ENCODE measurements around the gene PLK1.

The PLK1 gene

DNA sequence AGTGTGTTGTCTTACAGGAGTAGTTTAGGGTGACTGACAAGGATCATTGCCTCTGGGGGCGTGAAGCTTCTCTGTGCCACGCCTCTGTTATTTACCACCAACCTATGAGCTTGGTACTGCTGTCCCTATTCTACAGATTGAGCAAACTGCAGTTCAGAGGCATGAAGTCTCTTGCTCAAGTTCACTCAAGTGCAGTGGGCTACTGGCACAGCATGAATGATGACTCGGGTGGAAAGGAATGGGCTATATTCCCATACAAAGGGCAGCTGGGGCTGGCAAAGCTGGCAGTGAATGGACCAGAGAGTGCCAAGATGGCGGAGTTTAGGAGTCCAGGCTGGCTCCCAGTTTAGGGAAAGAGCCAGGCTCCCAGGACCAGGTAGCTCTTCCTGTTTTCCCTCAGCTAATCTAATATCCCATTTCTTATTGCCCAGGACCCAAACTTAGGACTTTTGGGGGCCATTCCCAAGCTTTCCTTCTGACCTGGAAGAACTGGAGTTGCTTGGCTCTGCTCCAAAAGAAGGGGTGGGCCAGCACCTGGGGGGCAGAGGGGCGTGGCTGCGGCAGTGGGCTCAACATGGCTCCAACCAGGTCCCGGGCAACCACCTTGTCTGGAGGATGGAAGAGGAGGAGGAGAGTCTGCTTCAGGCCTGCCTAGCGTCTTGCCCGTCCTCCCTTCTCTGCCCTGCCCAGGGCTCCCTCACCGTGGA, 12.9 kb downstream of the PLK1 start:
- no peak for DNase-seq

DNA sequence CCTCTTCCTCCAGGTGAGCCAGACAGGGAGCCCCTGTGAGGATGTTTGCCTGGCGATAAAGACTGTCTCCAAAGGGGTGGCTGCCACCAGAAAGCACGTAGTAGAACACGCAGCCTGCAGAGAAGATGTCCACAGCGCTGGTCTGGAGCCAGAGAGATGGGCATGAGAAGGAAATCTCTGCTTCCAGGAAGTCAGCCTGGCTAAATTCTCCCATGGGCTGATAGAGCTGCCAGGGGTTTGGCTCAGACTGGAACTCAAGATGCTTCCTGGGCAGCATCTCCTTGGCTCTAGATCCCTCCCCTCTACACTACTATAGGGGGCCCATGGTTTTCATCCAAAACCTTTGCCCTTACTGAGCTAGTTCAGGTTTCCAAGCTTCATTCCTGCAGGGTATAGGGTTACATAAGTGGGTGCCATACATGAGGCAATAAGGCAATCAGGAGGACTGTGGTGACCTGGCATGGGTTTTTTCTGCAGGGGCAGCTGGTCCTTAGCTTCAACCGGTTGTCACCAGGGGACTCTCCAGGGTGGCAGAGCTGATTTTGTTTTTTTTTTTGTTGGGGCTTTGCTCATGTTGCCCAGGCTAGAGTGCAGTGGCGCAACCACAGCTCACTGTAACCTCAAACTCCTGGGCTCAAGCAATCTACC, 13.6 kb downstream of the PLK1 start:
- no peak for DNase-seq
- no peak for TF ChIP-seq POLR2A (IDR thresholded peaks at IDR 0.05; ENCODE audit: low read length)
- TF ChIP-seq GATA1 (IDR thresholded peaks at IDR 0.05; ENCODE audit: low read depth, low read length), result no peak

More for the DNA sequence above, 12.9 kb downstream of the PLK1 start:
- TF ChIP-seq POLR2A (IDR thresholded peaks at IDR 0.05; ENCODE audit: low read length), result no peak
- no peak for TF ChIP-seq GATA1 (IDR thresholded peaks at IDR 0.05; ENCODE audit: low read depth, low read length)

DNA sequence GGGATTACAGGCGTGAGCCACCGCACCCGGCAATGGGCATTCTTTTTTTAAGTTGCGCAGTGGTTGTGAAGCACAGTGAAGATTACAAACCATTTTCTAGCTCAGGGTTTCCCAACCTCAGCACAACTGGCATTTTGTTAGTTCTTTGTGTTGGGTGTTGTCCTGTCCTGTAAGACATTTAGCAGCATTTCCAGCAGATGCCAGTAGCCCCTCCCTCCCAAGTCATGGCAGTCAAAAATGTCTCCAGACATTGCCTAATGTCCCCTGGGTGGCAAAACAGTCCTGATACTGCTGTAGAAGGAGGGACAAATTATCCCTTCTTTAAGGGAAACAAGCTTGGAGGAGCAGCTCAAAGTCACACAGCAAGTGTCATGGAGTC, 15.6 kb downstream of the PLK1 start:
- TF ChIP-seq GATA1 (IDR thresholded peaks at IDR 0.05; ENCODE audit: low read depth, low read length), result no peak
- TF ChIP-seq POLR2A (IDR thresholded peaks at IDR 0.05; ENCODE audit: low read length), result no peak
- DNase-seq, result no peak

DNA sequence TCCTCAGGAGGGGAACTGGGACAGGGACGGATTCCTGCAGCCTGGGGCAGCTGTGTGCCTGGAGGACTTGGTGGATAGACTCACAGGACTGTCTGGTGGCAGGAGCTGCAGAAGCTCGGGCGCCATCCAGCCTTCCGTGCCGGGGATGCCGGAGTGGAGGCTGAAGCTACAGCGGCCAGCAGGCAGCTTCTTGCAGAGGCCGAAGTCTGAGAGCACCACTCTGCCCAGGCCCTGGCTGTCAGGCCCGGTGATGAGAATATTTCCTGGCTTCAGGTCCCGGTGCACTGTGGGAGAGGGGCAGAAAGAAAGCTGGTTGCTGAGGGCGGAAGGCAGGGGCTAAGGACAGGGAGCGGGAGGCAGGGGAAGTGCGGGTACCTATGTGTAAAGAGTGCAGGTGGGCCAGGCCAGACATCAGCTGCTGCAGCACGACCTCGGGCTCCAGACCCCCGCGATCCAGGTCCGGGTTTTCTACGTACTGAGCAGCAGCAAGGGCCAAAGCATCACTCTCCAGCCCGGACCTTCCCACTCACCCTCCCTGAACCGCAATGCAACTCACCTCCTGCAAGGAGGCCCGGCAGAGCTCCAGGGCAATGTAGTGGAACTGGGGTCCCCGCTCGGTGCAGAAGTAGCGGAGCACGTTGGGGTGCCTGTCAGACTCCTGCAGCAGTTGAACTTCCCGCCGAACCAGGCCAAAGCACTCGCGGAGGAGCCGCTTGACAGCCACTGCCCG, 16.1 kb downstream of the PLK1 start:
- peak in 1 of 2 experiments; percentile 15 for DNase-seq
- no peak for TF ChIP-seq GATA1 (IDR thresholded peaks at IDR 0.05; ENCODE audit: low read depth, low read length)
- TF ChIP-seq POLR2A (IDR thresholded peaks at IDR 0.05; ENCODE audit: low read length), result no peak

DNA sequence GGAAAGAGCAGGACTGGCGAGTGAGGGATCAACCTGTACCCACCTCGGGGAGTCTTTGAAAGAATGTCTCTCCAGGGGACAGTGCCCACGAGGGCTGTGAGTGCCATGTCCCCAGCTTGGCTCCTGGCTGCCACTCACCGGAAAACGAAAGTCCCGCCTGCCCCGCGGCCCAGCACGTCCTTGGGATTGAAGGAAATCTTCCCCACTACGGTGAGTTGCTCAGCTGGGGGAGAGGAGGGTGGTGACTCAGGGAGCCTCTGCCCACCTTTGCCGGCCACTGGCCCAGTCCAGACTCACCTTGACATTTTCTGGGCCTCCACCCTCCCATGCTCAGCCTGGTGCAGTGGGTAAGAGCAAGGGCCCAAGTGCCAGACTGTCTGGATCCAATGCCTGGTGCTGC, 17.1 kb downstream of the PLK1 start:
- TF ChIP-seq GATA1 (IDR thresholded peaks at IDR 0.05; ENCODE audit: low read depth, low read length), result no peak
- no peak for TF ChIP-seq POLR2A (IDR thresholded peaks at IDR 0.05; ENCODE audit: low read length)

DNA sequence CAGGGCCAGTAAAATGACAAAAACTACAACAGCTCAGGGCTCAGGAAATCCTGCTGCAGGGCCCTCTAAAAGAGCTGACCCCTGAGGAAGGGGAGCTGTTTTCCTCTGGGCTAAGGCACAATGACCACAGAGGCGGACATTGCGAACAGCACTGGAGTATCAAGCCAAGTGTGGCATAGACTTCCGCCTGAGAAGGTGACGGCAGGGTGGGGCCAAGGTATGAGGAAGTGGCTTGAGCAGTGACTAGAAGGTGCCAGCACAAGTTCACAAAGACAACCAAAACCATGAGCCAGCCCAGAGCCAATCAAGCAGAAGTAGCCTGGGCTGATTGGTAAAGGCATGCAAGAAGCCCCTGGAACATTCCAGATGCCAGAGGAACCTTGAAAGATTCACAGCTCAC, 20.4 kb downstream of the PLK1 start:
- no peak for TF ChIP-seq GATA1 (IDR thresholded peaks at IDR 0.05; ENCODE audit: low read depth, low read length)
- TF ChIP-seq POLR2A (IDR thresholded peaks at IDR 0.05; ENCODE audit: low read length), result no peak
- no peak for DNase-seq

More for the DNA sequence above, 17.1 kb downstream of the PLK1 start:
- DNase-seq, result no peak

DNA sequence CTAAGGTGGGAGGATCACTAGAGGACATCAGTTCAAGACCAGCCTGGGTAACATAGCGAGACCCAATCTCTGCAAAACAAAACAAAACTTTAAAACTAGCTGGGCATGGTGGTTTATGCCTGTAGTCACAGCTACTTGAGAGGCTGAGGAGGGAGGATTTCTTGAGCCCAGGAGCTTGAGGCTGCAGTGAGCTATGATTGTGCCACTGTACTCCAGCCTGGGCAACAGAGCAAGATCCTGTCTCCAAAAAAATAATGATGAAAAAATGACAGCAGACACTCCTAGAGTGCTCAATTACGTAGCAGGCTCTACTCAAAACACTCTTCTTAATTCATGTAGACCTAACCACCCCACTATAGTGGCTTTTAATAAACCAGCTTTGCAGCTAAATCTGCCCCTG, 21.4 kb downstream of the PLK1 start:
- no peak for TF ChIP-seq GATA1 (IDR thresholded peaks at IDR 0.05; ENCODE audit: low read depth, low read length)
- TF ChIP-seq POLR2A (IDR thresholded peaks at IDR 0.05; ENCODE audit: low read length), result no peak
- no peak for DNase-seq

DNA sequence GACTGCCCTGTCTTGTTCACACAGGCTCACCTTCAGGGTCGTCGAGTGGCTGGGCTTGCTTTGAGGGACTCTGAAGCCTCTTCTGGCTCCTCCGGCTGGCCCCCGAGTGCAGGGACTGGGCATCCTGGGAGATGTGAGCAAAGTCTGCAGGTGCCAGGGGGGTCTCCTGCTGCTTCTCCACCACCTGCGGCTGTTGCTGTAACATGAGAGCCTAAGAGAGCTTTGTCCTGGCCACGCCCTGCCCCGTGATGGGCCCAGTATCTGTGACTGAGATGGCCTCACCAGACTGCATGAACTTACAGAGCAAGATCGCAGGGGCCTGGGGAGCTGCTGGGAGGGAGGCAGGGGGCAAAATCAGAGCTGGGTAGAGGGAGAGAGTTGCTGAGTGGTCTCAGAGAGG, 21.8 kb downstream of the PLK1 start:
- TF ChIP-seq POLR2A (IDR thresholded peaks at IDR 0.05; ENCODE audit: low read length) (no peak), GATA1 (IDR thresholded peaks at IDR 0.05; ENCODE audit: low read depth, low read length) (no peak)
- DNase-seq, result no peak

DNA sequence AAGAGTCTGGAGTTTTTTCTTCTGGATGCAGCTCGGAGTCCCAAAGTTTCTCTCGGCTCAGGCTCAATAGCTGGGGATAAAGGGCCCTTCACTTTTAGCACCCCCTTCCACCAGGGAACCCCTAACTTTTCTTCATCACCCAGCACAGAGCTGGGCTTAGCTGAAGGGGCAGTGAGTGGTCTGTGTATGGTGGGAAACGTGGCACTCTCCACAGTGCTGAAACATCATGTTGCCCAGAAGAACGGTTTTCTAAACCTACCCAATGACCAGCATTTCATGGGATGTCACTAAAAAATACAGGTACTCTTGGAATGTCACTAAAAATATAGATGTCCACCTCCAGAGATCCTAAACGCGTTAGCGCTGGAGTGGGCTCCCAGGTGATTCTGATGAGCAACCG, 22.4 kb downstream of the PLK1 start:
- no peak for DNase-seq
- TF ChIP-seq POLR2A (IDR thresholded peaks at IDR 0.05; ENCODE audit: low read length) (no peak), GATA1 (IDR thresholded peaks at IDR 0.05; ENCODE audit: low read depth, low read length) (no peak)

DNA sequence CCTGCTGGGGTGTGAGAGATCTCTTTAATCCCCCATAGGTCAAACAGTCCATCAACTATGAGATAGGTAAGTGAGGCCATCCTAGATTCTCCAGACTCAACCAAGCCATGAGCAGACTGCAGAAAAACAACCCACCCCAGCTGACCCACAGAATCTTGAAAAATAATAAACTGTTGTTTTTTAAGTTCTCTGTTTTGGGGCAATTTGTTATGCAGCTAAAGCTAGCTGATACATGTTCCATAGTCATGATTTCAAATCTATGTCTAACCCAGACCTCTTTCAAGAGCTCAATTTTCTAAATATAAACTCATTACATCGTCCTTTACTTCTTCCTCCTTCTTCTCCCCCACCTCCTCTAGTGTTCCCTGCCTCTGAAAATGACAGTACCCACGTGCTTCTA, 24.3 kb downstream of the PLK1 start:
- no peak for DNase-seq
- TF ChIP-seq POLR2A (IDR thresholded peaks at IDR 0.05; ENCODE audit: low read length) (no peak), GATA1 (IDR thresholded peaks at IDR 0.05; ENCODE audit: low read depth, low read length) (no peak)

DNA sequence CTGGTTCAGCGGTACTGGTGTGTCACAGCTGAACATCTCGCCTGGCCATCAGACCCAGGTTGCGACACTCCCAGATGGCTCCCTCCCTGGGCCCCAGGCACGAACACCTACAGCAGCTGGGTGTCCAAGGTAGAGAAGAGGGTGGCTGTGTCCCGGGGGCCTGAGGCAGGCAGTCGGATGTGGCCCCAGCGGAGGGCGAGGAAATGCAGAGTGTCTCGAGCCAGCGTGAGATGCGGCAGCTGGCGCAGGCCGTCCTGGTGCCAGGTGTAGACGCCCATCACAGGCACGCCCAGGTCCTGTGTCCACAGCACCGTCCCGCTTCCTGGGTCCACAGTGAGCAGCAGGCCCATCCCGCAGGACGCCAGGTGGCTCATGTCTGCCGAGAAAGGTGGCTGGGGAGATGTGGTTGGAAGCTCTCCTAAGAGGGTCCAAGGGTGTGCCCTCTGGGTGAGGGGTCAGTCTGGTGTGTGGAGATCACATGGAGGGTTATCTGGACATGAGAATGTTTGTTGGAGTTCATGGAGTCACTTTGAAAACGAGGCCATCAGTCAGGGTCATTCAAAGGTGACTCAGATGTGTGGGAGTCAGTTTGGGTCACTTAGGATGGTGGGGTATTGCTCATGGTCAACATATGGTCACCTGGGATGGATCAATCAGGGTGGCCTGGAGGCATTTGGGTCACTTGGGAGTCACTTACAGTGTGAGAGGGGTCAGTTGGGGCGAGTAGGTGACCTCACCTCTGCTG, 26.3 kb downstream of the PLK1 start:
- no peak for DNase-seq
- TF ChIP-seq GATA1 (IDR thresholded peaks at IDR 0.05; ENCODE audit: low read depth, low read length) (no peak), POLR2A (IDR thresholded peaks at IDR 0.05; ENCODE audit: low read length) (no peak)

DNA sequence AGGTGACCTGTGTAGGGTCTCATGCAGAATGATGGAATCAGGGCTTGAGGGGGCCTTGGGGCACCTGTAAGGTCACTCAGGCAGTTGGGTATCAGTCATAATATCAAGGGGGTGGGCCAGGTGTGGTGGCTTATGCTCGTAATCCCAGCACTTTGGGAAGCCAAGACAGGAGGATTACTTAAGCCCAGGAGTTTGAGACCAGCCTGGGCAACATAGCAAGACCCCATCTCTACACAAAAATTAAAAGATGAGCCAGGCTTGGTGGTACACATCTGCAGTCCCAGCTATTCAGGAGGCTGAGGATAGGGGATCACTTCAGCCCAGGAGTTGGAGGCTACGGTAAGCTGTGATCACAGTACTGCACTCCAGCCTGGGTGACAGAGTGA, 26.8 kb downstream of the PLK1 start:
- TF ChIP-seq POLR2A (IDR thresholded peaks at IDR 0.05; ENCODE audit: low read length) (no peak), GATA1 (IDR thresholded peaks at IDR 0.05; ENCODE audit: low read depth, low read length) (no peak)
- no peak for DNase-seq

DNA sequence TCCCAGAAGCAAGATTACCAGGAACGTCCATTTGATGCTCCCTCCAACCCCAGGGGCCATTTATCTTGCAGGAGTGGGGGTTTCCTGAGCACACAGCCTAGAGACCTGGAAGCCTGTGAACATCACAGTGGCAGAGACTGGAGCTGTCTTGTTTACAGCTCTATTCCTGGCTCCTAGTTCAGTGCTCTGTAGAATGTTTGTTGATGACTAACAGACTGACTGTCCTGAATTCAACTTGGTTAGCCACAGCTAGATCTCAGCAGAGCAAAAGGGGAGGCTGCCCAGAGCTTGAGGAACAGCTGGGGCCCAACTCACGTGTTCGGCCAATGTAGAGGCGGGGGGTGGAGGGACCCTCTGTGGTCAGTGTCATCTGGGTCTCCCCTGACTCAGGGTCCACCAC, 27.8 kb downstream of the PLK1 start:
- DNase-seq, result no peak
- no peak for TF ChIP-seq POLR2A (IDR thresholded peaks at IDR 0.05; ENCODE audit: low read length)
- TF ChIP-seq GATA1 (IDR thresholded peaks at IDR 0.05; ENCODE audit: low read depth, low read length), result no peak

DNA sequence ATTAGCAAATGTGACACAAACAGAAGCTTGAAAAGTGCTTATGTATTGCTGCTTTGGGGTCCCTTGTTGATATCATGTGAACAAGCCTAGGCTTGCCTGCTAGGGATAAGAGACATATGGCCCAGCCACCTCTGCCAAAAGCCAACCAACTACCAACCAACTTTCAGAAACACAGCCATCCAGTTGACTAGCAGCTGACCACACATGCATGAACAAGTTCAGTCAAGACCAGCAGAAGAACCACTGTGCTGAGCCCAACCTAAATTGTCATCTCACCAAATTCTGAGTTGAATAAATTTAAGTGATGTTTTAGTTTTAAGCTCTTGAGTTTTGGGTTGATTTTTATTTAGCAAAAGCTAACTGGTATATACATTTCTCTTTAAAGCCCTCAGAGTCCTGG, 30.8 kb downstream of the PLK1 start:
- TF ChIP-seq POLR2A (IDR thresholded peaks at IDR 0.05; ENCODE audit: low read length), result no peak
- TF ChIP-seq GATA1 (IDR thresholded peaks at IDR 0.05; ENCODE audit: low read depth, low read length), result no peak
- no peak for DNase-seq
